HG02610 (cell line): ENCODE measurements around the gene TEAD1.

Source experiments
- ATAC-seq: cut with Tn5 transposase; IDR thresholded peaks from one replicate; pipeline ENCODE4 v1.9.1; 2021; ENCODE audit warnings: mild to moderate bottlenecking, moderate library complexity; ENCODE audit not compliant: unreplicated experiment

The TEAD1 gene

DNA sequence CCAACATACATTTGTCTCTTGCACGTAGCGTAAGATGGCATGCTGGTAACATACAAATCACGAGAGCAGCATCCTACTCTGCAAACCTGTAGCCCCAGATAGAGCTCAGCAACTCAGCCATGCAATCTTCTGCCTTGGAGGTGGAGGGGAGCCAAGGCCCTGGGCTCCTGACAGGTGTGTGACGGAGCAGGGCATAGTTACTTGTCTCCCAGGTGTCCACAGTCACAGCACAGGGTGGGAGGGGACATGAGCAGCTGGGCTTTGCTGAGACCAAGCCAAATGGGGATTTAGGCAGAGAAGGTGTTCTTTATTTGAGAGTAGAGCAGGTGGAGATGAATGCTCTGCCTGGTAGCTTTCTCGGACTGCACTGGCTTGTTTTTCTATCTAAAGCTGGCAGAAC is 111.7 kb downstream of the TEAD1 start:
- no peak for ATAC-seq

- no peak for ATAC-seq
These were observed 112.2 kb downstream of the TEAD1 start for GRCh38 chr11:12786450-12786849.

DNA sequence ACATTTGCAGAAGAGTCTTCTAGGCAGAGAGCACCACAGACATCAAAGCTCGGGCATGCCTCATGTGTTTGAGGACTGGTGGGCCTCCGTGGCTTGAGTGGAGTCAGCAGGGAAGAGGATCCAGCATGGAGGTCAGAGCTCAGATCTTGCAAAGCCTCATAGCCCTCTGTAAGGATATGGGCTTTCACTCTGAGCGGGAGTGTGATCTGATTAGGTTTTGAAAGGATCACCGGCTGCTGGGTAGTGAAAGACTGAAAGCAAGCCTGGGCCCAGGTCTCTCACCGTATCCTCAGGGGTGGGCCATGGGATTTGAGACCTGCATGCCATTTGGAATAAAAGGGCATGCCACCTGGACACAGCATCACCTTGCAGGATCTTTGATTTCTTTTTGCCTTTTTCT is 112.7 kb downstream of the TEAD1 start:
- ATAC-seq: no peak

DNA sequence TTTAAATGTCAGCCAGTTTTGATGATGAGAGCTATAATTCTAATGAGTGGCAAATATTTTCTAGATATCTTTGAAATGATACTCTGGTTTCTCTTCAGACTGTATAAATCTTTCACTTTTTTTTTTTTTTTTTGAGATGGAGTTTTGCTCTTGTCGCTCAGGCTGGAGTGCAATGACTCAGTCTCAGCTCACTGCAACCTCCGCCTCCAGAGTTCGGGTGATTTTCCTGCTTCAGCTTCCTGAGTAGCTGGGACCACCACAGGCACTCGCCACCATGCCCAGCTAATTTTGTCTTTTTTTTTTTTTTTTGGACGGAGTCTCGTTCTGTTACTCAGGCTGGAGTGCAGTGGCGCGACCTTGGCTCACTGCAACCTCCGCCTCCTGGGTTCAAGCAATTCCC is 113.6 kb downstream of the TEAD1 start:
- no peak for ATAC-seq

- ATAC-seq: no peak
These were observed 114.8 kb downstream of the TEAD1 start for GRCh38 chr11:12789054-12789453.

DNA sequence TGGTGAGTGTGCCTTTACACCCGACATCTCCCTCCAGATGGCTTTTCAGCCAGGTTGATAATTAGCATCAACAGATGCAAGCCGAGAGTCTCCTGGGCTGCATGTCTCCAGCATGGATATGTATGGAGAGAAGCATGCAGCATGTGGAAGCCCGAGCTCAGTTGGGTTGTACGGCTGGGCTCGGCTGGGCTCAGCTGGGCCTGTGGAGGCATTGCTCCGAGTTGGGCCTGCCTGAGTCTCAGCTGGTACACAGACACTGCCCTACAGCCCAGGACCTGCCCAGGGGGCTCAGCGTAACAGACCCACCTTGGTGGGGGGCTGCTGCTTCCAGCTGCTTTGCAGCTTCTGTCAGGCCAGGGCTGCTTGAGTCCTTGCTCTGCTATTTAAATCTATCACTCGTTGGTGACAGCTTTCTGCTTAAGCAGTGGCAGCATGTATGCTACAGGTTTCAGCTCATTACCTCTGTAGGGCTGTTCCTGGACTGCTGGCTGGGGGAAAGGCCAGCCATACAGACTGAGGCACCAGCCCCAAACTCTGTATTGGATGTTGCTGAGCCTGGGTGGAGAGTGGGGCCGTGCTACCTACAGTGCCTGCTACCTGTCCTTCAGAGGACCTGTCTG is 115.5 kb downstream of the TEAD1 start:
- ATAC-seq: no peak

GRCh38 chr11:12790861-12791616 is 116.8 kb downstream of the TEAD1 start:
- no peak for ATAC-seq

GRCh38 chr11:12792018-12792417 is 117.8 kb downstream of the TEAD1 start:
- no peak for ATAC-seq

GRCh38 chr11:12792590-12792989 is 118.4 kb downstream of the TEAD1 start:
- ATAC-seq: no peak

DNA sequence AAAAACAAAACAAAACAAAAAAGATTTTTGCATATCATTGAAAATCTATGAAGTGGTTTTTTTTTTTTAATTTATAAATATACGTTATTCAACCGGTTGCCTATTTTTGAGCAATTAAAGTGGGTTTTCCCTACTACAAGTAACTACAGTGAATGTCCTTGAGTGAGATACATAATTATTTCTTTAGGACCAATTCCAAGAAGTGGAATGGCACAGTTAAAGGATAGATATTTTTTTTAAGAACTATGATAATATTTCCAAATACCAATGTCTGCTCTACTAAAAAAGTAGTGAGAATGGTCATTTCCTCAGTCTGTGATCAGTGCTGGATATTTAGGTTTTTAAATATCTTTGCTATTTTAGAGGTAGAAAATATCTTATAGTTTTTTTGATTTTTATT is 118.8 kb downstream of the TEAD1 start:
- ATAC-seq: no peak

DNA sequence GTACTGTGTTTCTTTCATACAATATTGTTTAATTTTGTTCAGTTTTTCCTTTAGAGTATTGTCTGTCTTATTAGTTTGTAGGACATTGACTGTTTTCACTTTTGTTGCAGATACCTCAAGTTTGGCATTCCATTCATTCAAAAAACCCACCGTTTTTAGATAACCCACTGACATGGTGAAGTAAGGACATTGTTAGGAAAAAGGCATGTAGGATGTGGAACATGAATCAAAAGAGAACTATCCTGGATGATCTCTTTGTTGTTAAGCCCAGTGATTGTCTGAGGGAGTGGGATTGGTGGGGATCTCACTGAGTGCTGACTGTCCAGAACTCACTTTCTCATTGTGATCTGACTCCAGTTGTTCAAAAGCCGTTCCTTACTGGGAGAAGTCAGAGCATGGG is 119.3 kb downstream of the TEAD1 start:
- no peak for ATAC-seq

DNA sequence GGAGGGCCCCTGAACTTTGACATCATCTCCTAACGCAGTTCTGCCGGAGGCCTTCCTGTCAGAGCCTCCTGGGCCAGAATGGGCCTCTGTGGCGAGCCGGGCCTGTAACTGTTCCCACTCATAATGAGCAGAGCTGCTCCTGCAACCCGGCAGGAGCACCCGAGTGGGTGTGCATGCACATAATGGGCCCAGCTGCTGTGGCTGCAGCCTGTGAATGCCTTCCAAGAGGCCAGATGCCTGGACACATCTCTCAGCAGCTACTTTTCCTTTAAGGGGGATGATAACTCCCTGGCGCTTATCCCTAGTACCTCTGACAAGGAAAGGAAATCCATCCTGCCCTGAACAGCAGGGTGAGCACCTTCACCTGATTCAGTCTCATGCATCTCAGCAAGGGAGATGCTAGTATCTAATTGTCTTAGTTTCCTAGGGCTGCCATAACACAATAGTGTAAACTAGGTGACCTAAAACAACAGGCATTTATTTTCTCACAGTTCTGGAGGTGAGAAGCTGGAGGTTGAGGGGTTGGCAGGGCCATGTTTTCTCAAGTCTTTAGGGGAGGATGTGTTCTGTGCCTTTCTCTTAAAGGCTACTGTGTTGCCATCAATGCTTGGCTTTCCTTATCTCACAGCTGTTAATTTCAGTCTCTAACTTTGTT is 120.5 kb downstream of the TEAD1 start:
- ATAC-seq: no peak

DNA sequence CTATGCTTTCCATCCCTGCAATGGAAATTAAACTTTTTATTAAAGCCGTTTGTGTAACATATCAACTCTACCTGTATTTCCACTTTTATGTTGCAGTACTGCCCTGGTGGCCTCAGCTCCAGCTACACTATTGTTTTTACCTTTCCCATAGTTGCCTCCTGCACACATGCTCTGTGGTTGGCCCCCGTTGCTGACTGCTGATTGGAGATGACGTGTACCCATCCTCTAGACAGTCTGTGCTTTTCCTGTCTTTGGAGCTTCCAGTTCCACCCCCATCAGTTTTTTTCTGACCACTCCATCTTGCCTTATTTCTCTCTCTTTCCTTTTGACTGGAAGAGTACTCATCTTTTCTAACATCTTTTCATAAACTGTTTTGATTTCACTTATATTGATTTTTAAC is 123.8 kb downstream of the TEAD1 start:
- no peak for ATAC-seq

- ATAC-seq: no peak
These were observed 124.4 kb downstream of the TEAD1 start for GRCh38 chr11:12798609-12799011.

DNA sequence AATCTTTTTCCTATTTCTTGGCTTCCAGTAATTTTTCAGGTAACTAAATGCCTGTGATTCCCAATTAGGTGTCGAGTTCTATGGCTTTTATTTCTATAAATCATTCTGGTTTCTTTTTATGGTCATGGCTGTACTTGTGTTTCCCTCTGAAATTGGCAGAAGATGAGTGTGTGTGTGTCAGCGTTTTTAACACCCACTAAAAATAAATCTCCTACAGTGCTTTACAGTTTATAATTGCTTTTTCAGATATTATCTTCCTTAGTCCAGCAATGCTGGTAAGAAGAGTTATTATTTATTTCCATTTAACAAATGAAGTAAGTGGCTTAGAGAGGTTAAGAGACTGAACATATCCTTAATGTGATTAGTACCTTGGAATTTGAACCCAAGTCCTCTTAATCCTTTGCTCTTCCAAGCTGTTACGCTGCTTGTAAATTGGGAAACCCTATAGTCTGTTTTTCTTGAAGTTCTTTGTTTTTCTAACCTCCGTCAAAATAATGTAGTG is 125.2 kb downstream of the TEAD1 start:
- no peak for ATAC-seq

GRCh38 chr11:12800032-12800671 is 125.9 kb downstream of the TEAD1 start:
- no peak for ATAC-seq

DNA sequence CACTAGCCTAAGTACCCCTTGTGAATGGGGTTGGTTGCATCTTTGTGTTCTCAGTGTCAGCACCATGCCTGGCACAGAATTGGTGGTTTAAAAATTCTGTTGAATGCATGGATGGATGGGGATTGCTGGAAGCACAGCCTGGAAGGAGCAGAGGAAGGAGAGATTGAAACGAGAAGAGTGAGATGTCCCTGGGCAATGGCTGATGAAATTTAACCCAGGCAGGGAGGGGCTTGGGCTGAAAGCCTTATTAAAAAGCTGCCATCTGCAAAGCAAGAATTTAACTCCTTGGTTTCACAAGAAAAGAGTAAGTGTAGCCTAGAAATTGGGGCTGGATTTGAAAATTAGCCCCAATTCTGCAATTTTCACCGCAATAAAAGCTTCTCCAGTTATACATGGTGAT is 126.7 kb downstream of the TEAD1 start:
- ATAC-seq: no peak

GRCh38 chr11:12801976-12802375 is 127.8 kb downstream of the TEAD1 start:
- no peak for ATAC-seq

- ATAC-seq: no peak
These were observed 128.3 kb downstream of the TEAD1 start for GRCh38 chr11:12802418-12803085.

DNA sequence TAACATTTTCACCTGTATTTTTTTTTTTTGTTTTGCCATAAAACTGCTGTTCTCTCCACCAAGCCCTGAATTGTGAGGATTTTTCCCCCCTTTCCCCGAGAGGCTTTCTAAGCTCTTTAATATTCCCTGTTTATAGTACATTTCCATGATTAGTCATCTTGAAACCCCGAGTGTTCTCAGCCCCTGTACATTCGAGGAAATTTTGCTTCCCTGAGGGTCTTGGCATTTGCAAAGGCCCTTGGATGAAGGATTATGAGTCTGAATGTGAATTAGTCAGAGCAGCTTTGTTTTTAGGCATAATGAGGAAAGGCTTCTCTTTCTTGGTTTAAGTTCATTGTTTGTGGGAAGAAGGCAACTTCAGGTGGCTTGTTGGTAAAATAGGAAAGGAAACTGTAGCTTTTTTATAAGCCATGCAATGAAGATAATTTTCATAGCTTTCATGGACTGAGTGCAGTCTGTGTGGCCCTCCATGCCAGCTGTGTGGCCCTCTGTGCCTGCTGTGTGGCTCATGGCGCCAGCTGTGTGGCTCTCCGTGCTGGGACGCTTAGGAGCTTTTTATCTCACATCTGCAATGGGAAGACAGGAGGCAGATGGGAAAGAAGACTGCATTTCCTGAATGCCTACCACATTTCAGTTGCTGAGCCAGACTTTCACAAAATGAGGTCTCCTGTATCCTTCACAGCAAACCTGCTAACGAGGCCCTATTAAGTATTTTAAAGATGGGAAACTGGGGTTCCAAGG is 129.0 kb downstream of the TEAD1 start:
- no peak for ATAC-seq
